H1 (cell line): Measurements from ENCODE around the gene TMEM253. TPM values are rescaled to one million over a fixed set of nuclear protein-coding genes. Genes with fewer than 3 reads are reported as not detected.

Source experiments
- ASH2L ChIP-seq: fragments of 200-600, 300-600 bp; sonication (generic); IDR thresholded peaks from one replicate; pipeline ENCODE4 v1.7.1; 2017; ENCODE audit warnings: low read length
- CHD7 ChIP-seq: fragments of 300-600 bp; sonication (generic); IDR thresholded peaks from 2 replicates; pipeline ENCODE4 v1.7.1; 2012; ENCODE audit warnings: low read length, moderate library complexity, mild to moderate bottlenecking, inconsistent platforms; ENCODE audit not compliant: insufficient replicate concordance
- JUN ChIP-seq: IDR thresholded peaks from 2 replicates; pipeline ENCODE4 v1.6.1; 2011; ENCODE audit warnings: low read depth, mild to moderate bottlenecking, improper control_type of control experiment, low read length
- NANOG ChIP-seq: IDR thresholded peaks from 2 replicates; pipeline ENCODE4 v1.6.1; 2011; ENCODE audit warnings: low read length, low read depth, mild to moderate bottlenecking, inconsistent platforms; ENCODE audit not compliant: insufficient read depth, poor library complexity, severe bottlenecking
- NRF1 ChIP-seq: IDR thresholded peaks from 2 replicates; pipeline ENCODE4 v1.6.1; 2011; ENCODE audit warnings: mild to moderate bottlenecking, low read depth, low read length, improper control_type of control experiment
- POLR2AphosphoS5 ChIP-seq: IDR thresholded peaks from 2 replicates; pipeline ENCODE4 v1.6.1; 2011; ENCODE audit warnings: low read depth, low read length
- RNF2 ChIP-seq: fragments of 200-900, 300-1000 bp; sonication (generic); IDR thresholded peaks from 2 replicates; pipeline ENCODE4 v1.7.1; 2016; ENCODE audit warnings: borderline replicate concordance, low read depth, mild to moderate bottlenecking, antibody characterized with exemption, low read length; ENCODE audit not compliant: poor library complexity, severe bottlenecking; ENCODE audit errors: missing control alignments
- SIX5 ChIP-seq: IDR thresholded peaks from 2 replicates; pipeline ENCODE4 v1.6.1; 2011; ENCODE audit warnings: mild to moderate bottlenecking, low read depth, low read length
- SP2 ChIP-seq: IDR thresholded peaks from 2 replicates; pipeline ENCODE4 v1.6.1; 2012; ENCODE audit warnings: mild to moderate bottlenecking, low read length, inconsistent platforms
- TBP ChIP-seq: IDR thresholded peaks from 2 replicates; pipeline ENCODE4 v1.6.1; 2011; ENCODE audit warnings: low read depth, low read length, improper control_type of control experiment
- TCF12 ChIP-seq: IDR thresholded peaks from 2 replicates; pipeline ENCODE4 v1.6.1; 2011; ENCODE audit warnings: low read depth, mild to moderate bottlenecking, low read length
- polyA plus RNA-seq, 7 experiments: library from polyadenylated mRNA; depleted of rRNA in 3 of 7; stranded (reverse) in 5 of 7; unstranded in 2 of 7; fragments of >200 nt in 5 of 7; fragments of 200-250 nt in 2 of 7; gene quantifications; 1 replicate in 5 of 7; 2 replicates in 1 of 7; 4 replicates in 1 of 7; pipeline versions ENCODE4 v1.2.1 to v1.2.3, GENCODE V29; 2011 to 2013; ENCODE audit warnings: missing spikeins in 2 of 7, mixed read lengths in 2 of 7
- total RNA-seq: library from RNA; stranded (reverse); fragmentation: NEBNext Ultra II Directional; extraction: Animal tissue kit (Norgen Biotek cat#: 25700); gene quantifications from 2 replicates; pipeline ENCODE4 v1.2.1, GENCODE V29; 2021

Gene TMEM253
- total and polyA plus RNA-seq, 2 of the 8 experiments (the other 6 are each of a cell fraction or from before 2014, with no cell fraction given), result 1.9 to 2.2 TPM

- TF ChIP-seq CHD7 (no peak), RNF2 (no peak), NRF1 (no peak), SIX5 (no peak), ASH2L (no peak), TBP (no peak), JUN (no peak), TCF12 (no peak), SP2 (no peak), NANOG (no peak), POLR2AphosphoS5 (no peak)
These were observed 11.4 kb downstream of the TMEM253 start (continued) for GRCh38 chr14:21112255-21112654.
